H1 (cell line): Measurements from ENCODE around the gene ZNF451. TPM values are rescaled to one million over a fixed set of nuclear protein-coding genes. Genes with fewer than 3 reads are reported as not detected.

ENCODE experiments used
- CTCF ChIA-PET: fragments of 300-600 bp; sonication (Branson Sonifier 250); formaldehyde crosslinking; loops from one replicate; lab custom pipeline; 2021; ENCODE audit not compliant: partially characterized antibody; lab: Charles Lee
- POLR2A ChIA-PET: fragments of 300-600 bp; sonication (Branson Sonifier 250); formaldehyde crosslinking; loops from one replicate; lab custom pipeline; 2021; ENCODE audit warnings: inconsistent platforms; ENCODE audit not compliant: partially characterized antibody; lab: Charles Lee
- DNase-seq, 2 experiments: peaks; one replicate each; pipeline versions ENCODE4 v3.0.0 to v3.0.0-alpha.2; 2010 to 2022; ENCODE audit warnings: low spot score in 2 of 2, low read depth in 1 of 2, mixed read lengths in 1 of 2
- FAIRE-seq: peaks from 2 replicates; lab custom pipeline; 2011; peaks lifted over from hg19 to GRCh38; lab: Jason Lieb, UNC
- H2AFZ ChIP-seq: 2 replicates; pipeline ENCODE4 v1.8.1; 2012; ENCODE audit warnings: low read length, inconsistent platforms
- H2AK5ac ChIP-seq: 2 replicates; pipeline ENCODE4 v1.6.1; 2013; ENCODE audit warnings: low read depth, low read length
- H2BK120ac ChIP-seq: replicated peaks from 2 replicates; pipeline ENCODE3; 2013; ENCODE audit warnings: low read depth, low read length, inconsistent platforms
- H2BK12ac ChIP-seq: 2 replicates; pipeline ENCODE4 v1.6.1; 2013; ENCODE audit warnings: low read depth, low read length
- H2BK15ac ChIP-seq: 2 replicates; pipeline ENCODE4 v1.6.1; 2013; ENCODE audit warnings: low read length
- H2BK20ac ChIP-seq: 2 replicates; pipeline ENCODE4 v1.6.1; 2013; ENCODE audit warnings: low read length
- H2BK5ac ChIP-seq: 2 replicates; pipeline ENCODE4 v1.6.1; 2013; ENCODE audit warnings: low read depth, low read length
- H3K14ac ChIP-seq: 2 replicates; pipeline ENCODE4 v1.6.1; 2013; ENCODE audit warnings: inconsistent platforms; ENCODE audit not compliant: insufficient read length
- H3K18ac ChIP-seq: 2 replicates; pipeline ENCODE4 v1.6.1; 2013; ENCODE audit warnings: low read length; ENCODE audit errors: extremely low read depth
- H3K23ac ChIP-seq: 2 replicates; pipeline ENCODE4 v1.6.1; 2013; ENCODE audit warnings: inconsistent platforms; ENCODE audit not compliant: insufficient read length
- H3K23me2 ChIP-seq: 2 replicates; pipeline ENCODE4 v1.6.1; 2013; ENCODE audit warnings: low read depth, low read length
- H3K27ac ChIP-seq: 2 replicates; pipeline ENCODE4 v1.6.1; 2011; ENCODE audit warnings: low read depth, low read length, inconsistent platforms
- H3K27me3 ChIP-seq, 4 experiments: replicated peaks in 1 of 4; 1 replicate in 1 of 4; 2 replicates in 3 of 4; pipeline versions ENCODE4 v1.6.1 to v1.8.1; 2011 to 2013; ENCODE audit warnings: low read length in 3 of 4, mild to moderate bottlenecking in 3 of 4, inconsistent platforms in 2 of 4, mixed read lengths in 2 of 4, moderate library complexity in 1 of 4; ENCODE audit not compliant: control insufficient read depth in 3 of 4, insufficient read depth in 3 of 4; ENCODE audit errors: extremely low read depth in 1 of 4
- H3K36me3 ChIP-seq, 4 experiments: 2 replicates each; pipeline versions ENCODE4 v1.6.1 to v1.8.1; 2011 to 2013; ENCODE audit warnings: mild to moderate bottlenecking in 4 of 4, low read length in 3 of 4, moderate library complexity in 2 of 4, control low read depth in 1 of 4, inconsistent platforms in 1 of 4; ENCODE audit not compliant: insufficient read depth in 4 of 4, control insufficient read depth in 2 of 4
- H3K4ac ChIP-seq: replicated peaks from 2 replicates; pipeline ENCODE3; 2013; ENCODE audit warnings: low read length, low read depth, mixed read lengths, inconsistent platforms; ENCODE audit not compliant: insufficient read length
- H3K4me1 ChIP-seq, 4 experiments: replicated peaks in 1 of 4; 1 replicate in 1 of 4; 2 replicates in 3 of 4; pipeline versions ENCODE4 v1.6.1 to v1.8.1; 2011 to 2013; ENCODE audit warnings: low read length in 3 of 4, inconsistent platforms in 2 of 4, mixed read lengths in 1 of 4; ENCODE audit not compliant: insufficient read depth in 4 of 4, control insufficient read depth in 3 of 4
- H3K4me2 ChIP-seq, 2 experiments: 2 replicates each; pipeline versions ENCODE4 v1.6.1 to v1.8.1; 2011 to 2013; ENCODE audit warnings: low read depth in 2 of 2, low read length in 2 of 2, control low read depth in 1 of 2, inconsistent platforms in 1 of 2, mild to moderate bottlenecking in 1 of 2; ENCODE audit not compliant: insufficient read depth in 1 of 2
- H3K4me3 ChIP-seq, 4 experiments: fragments of 200-600, 300-600 bp in 1 of 4; sonication (generic), shearing (Covaris generic), sonication (Bioruptor Twin) in 1 of 4; 2 replicates each; pipeline versions ENCODE4 v1.5.1 to v1.8.1; 2011 to 2016; ENCODE audit warnings: low read length in 4 of 4, low read depth in 3 of 4, control low read depth in 2 of 4, inconsistent platforms in 2 of 4, mild to moderate bottlenecking in 2 of 4, mixed read lengths in 1 of 4, moderate library complexity in 1 of 4; ENCODE audit not compliant: insufficient read depth in 2 of 4; ENCODE audit errors: extremely low read depth in 1 of 4
- H3K56ac ChIP-seq: replicated peaks from 2 replicates; pipeline ENCODE3; 2013; ENCODE audit warnings: low read depth, mild to moderate bottlenecking, mixed read lengths, low read length, inconsistent platforms; ENCODE audit not compliant: insufficient read length
- H3K79me1 ChIP-seq: 2 replicates; pipeline ENCODE4 v1.6.1; 2013; ENCODE audit warnings: low read depth, low read length, control low read depth
- H3K79me2 ChIP-seq, 2 experiments: 2 replicates each; pipeline versions ENCODE4 v1.6.1 to v1.8.1; 2012 to 2013; ENCODE audit warnings: low read length in 2 of 2, mild to moderate bottlenecking in 2 of 2, inconsistent platforms in 1 of 2; ENCODE audit not compliant: insufficient read depth in 2 of 2, control insufficient read depth in 1 of 2
- H3K9ac ChIP-seq, 4 experiments: replicated peaks in 1 of 4; 1 replicate in 1 of 4; 2 replicates in 3 of 4; pipeline versions ENCODE4 v1.6.1 to v1.8.1; 2011 to 2013; ENCODE audit warnings: low read depth in 3 of 4, low read length in 3 of 4, control low read depth in 2 of 4, mild to moderate bottlenecking in 2 of 4, moderate library complexity in 2 of 4, inconsistent platforms in 1 of 4; ENCODE audit errors: extremely low read depth in 1 of 4
- H3K9me3 ChIP-seq, 2 experiments: 2 replicates each; pipeline versions ENCODE4 v1.6.1 to v1.8.1; 2012 to 2013; ENCODE audit warnings: mild to moderate bottlenecking in 2 of 2, moderate library complexity in 2 of 2, control low read depth in 1 of 2, inconsistent platforms in 1 of 2, low read depth in 1 of 2, low read length in 1 of 2, mixed read lengths in 1 of 2; ENCODE audit not compliant: insufficient read depth in 2 of 2
- H4K20me1 ChIP-seq, 2 experiments: replicated peaks in 1 of 2; 2 replicates each; pipeline versions ENCODE3 to v1.8.1; 2011 to 2013; ENCODE audit warnings: inconsistent platforms in 2 of 2, low read length in 2 of 2, mild to moderate bottlenecking in 1 of 2; ENCODE audit not compliant: insufficient read depth in 2 of 2, control insufficient read depth in 1 of 2
- H4K5ac ChIP-seq: 2 replicates; pipeline ENCODE4 v1.6.1; 2013; ENCODE audit warnings: low read length, low read depth, mixed read lengths, inconsistent platforms; ENCODE audit not compliant: insufficient read length
- H4K8ac ChIP-seq: 2 replicates; pipeline ENCODE4 v1.8.0; 2013; ENCODE audit warnings: mild to moderate bottlenecking, moderate library complexity, low read length, inconsistent platforms; ENCODE audit not compliant: insufficient read depth; ENCODE audit errors: extremely low read depth
- H4K91ac ChIP-seq: replicated peaks from 2 replicates; pipeline ENCODE3; 2013; ENCODE audit warnings: low read length, mixed read lengths, inconsistent platforms; ENCODE audit not compliant: insufficient read length
- GABPA ChIP-seq: IDR thresholded peaks from 2 replicates; pipeline ENCODE4 v1.6.1; 2011; ENCODE audit warnings: mild to moderate bottlenecking, low read length, moderate library complexity, borderline replicate concordance; ENCODE audit not compliant: insufficient read depth
- RAD21 ChIP-seq, 2 experiments: IDR thresholded peaks in 1 of 2; conservative IDR thresholded peaks in 1 of 2; 2 replicates each; pipeline ENCODE4 v1.6.1; 2011; ENCODE audit warnings: low read depth in 2 of 2, low read length in 2 of 2, improper control_type of control experiment in 1 of 2, inconsistent platforms in 1 of 2, mild to moderate bottlenecking in 1 of 2, moderate library complexity in 1 of 2
- WGBS, 2 experiments: shearing (Covaris generic) in 1 of 2; methylation state at CpG; one replicate each; pipeline versions ENCODE4 v1.1.6 to v1.1.7; 2013 to 2015; ENCODE audit warnings: low lambda C conversion rate in 2 of 2, mixed read lengths in 2 of 2, inconsistent platforms in 1 of 2, low coverage in 1 of 2, missing lambda C conversion rate in 1 of 2; ENCODE audit not compliant: insufficient replicate concordance in 2 of 2, insufficient coverage in 1 of 2, insufficient read length in 1 of 2; ENCODE audit errors: extremely low coverage in 1 of 2, missing lambda C conversion rate in 1 of 2; 5-methylcytosine and 5-hydroxymethylcytosine counted together
- polyA plus RNA-seq, 7 experiments: library from polyadenylated mRNA; depleted of rRNA in 3 of 7; stranded (reverse) in 5 of 7; unstranded in 2 of 7; fragments of >200 nt in 5 of 7; fragments of 200-250 nt in 2 of 7; gene quantifications; 1 replicate in 5 of 7; 2 replicates in 1 of 7; 4 replicates in 1 of 7; pipeline versions ENCODE4 v1.2.1 to v1.2.3, GENCODE V29; 2011 to 2013; ENCODE audit warnings: missing spikeins in 2 of 7, mixed read lengths in 2 of 7
- total RNA-seq: library from RNA; stranded (reverse); fragmentation: NEBNext Ultra II Directional; extraction: Animal tissue kit (Norgen Biotek cat#: 25700); gene quantifications from 2 replicates; pipeline ENCODE4 v1.2.1, GENCODE V29; 2021

The ZNF451 gene
- total and polyA plus RNA-seq, 2 of the 8 experiments (the other 6 are each of a cell fraction or from before 2014, with no cell fraction given): 10.7 to 56.8 TPM

GRCh38 chr6:57190140-57190539 is 100.2 kb downstream of the ZNF451 start:
- H3K18ac ChIP-seq: no peak overlapping the region
- H4K8ac ChIP-seq: no peak overlapping the region
- no peaks in the 10 kb centered on the region for H3K27me3 ChIP-seq
- FAIRE-seq: no peak
- no peak overlapping the region for H2BK12ac ChIP-seq
- H3K4ac ChIP-seq: no peak overlapping the region
- 92% methylated on average over 2 of the region's 2 CpGs; no CpG with 5 or more reads in 1 of the 2 experiments for WGBS, 2 experiments
- no peak overlapping the region for H3K56ac ChIP-seq
- no peaks in the 10 kb centered on the region for H3K9me3 ChIP-seq
- no peaks in the 10 kb centered on the region for H3K4me1 ChIP-seq
- no peak overlapping the region for H2BK15ac ChIP-seq
- no peaks in the 10 kb centered on the region for H3K79me1 ChIP-seq
- no peak overlapping the region for H2BK120ac ChIP-seq
- H2AK5ac ChIP-seq: no peak overlapping the region
- H2BK20ac ChIP-seq: no peak overlapping the region
- DNase-seq: no peak
- H3K4me3 ChIP-seq: no peak overlapping the region
- H2AFZ ChIP-seq: no peak overlapping the region
- H3K4me2 ChIP-seq: no peak overlapping the region
- peak overlapping the region in 1 of 4 experiments; percentile 34; a peak in 1 of 7 replicates for H3K9ac ChIP-seq
- ChIA-PET CTCF (interaction anchor here (1.0 to 2.1 kb wide), 5 partner anchors 8 to 136 kb away, joined by 3 to 13 read pairs (median 4); partner anchors contain the start of genes BAG2 and PRIM2), POLR2A (interaction anchor here (1.0 to 1.3 kb wide), 2 partner anchors 12 to 126 kb away, joined by 3 read pairs; no protein-coding TSS in a partner anchor)
- H2BK5ac ChIP-seq: no peak overlapping the region
- H4K20me1 ChIP-seq: peaks cover 2 to 3% of the 10 kb centered on the region in 2 experiments
- H3K27ac ChIP-seq: no peak overlapping the region
- no peak overlapping the region for H3K23ac ChIP-seq
- H3K23me2 ChIP-seq: no peaks in the 10 kb centered on the region
- no peak overlapping the region for H4K91ac ChIP-seq
- H3K36me3 ChIP-seq: peaks cover 0 to 26% (median 15%) of the 10 kb centered on the region in 4 experiments; a peak in 5 of 8 replicates
- H3K14ac ChIP-seq: no peak overlapping the region
- H4K5ac ChIP-seq: no peak overlapping the region
- TF ChIP-seq GABPA (no peak), RAD21 (IDR thresholded peaks at IDR 0.05 in 1 of 2, conservative IDR thresholded peaks at IDR 0.05 in 1 of 2; ENCODE audit: low read depth in 2 of 2, low read length in 2 of 2) (peak; percentile 16 to 17; a peak in 1 of 4 replicates)
- H3K79me2 ChIP-seq: no peaks in the 10 kb centered on the region
